Astrocyte (in vitro differentiated cells and primary cell): ENCODE data around the gene ESYT1.

Experiments used
- EZH2 ChIP-seq: IDR thresholded peaks from 2 replicates; pipeline ENCODE4 v1.6.1; 2012; ENCODE audit warnings: mild to moderate bottlenecking, low read length, inconsistent platforms; ENCODE audit not compliant: insufficient read depth
- TF ChIP-seq, protein P1 (sequence below): IDR thresholded peaks from 2 replicates; pipeline ENCODE4 v1.5.1; 2011; ENCODE audit warnings: low read depth, mild to moderate bottlenecking, inconsistent platforms, low read length, moderate library complexity; ENCODE audit not compliant: insufficient read depth

DNA sequence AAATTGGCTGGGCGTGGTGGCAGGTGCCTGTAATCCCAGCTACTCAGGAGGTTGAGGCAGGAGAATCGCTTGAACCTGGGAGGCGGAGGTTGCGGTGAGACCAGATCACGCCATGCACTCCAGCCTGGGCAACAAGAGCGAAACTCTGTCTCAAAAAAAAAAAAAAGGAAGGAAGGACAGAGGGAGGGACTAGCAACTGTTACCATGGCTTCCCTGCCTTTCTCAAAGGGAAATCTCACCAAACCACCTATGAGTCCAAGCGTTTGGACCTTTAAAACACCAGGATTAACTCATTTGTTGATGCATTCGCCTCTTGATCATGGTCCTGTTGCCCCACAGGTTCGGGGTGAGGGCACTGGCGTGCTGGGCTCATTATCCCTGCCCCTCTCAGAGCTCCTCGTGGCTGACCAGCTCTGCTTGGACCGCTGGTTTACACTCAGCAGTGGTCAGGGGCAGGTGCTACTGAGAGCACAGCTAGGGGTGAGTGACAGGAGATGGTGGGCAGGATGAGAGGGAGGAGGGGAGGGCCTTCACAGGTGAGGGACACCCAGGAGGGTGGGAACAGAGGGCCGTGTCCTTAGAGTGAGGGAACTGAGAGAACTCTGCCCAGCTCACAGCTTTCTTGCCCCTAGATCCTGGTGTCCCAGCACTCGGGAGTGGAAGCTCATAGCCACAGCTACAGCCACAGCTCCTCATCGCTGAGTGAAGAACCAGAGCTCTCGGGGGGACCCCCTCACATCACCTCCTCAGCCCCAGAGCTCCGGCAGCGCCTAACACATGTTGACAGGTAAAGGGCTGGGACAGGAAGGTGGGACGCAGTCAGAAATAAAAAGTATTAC lies 14.1 kb downstream of the ESYT1 start:
- TF ChIP-seq, protein P1, sequence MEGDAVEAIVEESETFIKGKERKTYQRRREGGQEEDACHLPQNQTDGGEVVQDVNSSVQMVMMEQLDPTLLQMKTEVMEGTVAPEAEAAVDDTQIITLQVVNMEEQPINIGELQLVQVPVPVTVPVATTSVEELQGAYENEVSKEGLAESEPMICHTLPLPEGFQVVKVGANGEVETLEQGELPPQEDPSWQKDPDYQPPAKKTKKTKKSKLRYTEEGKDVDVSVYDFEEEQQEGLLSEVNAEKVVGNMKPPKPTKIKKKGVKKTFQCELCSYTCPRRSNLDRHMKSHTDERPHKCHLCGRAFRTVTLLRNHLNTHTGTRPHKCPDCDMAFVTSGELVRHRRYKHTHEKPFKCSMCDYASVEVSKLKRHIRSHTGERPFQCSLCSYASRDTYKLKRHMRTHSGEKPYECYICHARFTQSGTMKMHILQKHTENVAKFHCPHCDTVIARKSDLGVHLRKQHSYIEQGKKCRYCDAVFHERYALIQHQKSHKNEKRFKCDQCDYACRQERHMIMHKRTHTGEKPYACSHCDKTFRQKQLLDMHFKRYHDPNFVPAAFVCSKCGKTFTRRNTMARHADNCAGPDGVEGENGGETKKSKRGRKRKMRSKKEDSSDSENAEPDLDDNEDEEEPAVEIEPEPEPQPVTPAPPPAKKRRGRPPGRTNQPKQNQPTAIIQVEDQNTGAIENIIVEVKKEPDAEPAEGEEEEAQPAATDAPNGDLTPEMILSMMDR, result no peak
- TF ChIP-seq EZH2, result no peak
